ENCODE measurements around the gene NKX2-3.

Gene NKX2-3

DNA sequence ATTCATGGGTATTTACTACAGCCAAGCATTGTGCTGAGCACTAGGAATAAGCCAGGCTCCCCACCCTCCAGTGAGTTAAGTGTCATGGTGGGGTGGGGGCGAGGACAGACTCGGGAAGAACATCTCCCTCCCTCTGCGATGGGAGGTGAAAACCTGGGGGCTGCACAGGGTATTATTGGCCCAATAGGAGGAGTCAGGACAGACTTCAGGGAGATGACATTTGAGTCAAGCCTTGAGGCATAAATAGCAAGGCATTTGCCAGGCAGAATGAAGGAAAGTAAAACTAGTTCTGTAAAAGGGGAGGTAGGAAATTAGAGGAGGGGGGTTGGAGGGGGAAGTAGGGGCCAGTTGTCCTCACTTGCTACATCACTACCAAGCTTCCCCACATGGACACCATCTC lies 18.9 kb downstream of the NKX2-3 start:
- TF ChIP-seq TCF12 (IDR thresholded peaks at IDR 0.05; ENCODE audit: low read depth): no peak
- no peak for TF ChIP-seq NFIC (IDR thresholded peaks at IDR 0.05)
- TF ChIP-seq, protein P1, sequence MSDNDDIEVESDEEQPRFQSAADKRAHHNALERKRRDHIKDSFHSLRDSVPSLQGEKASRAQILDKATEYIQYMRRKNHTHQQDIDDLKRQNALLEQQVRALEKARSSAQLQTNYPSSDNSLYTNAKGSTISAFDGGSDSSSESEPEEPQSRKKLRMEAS (IDR thresholded peaks at IDR 0.05): no peak
- no peak for TF ChIP-seq EGR1 (IDR thresholded peaks at IDR 0.05)
- TF ChIP-seq CEBPB (IDR thresholded peaks at IDR 0.05): no peak
- no peak for TF ChIP-seq ZBTB7A (IDR thresholded peaks at IDR 0.05; ENCODE audit: low read depth)
- no peak for TF ChIP-seq CREB1 (IDR thresholded peaks at IDR 0.05; ENCODE audit: low read depth)
- TF ChIP-seq EP300 (IDR thresholded peaks at IDR 0.05; ENCODE audit: borderline replicate concordance): no peak
- TF ChIP-seq TAF1 (IDR thresholded peaks at IDR 0.05; ENCODE audit: low read depth): no peak
- TF ChIP-seq, protein P2, sequence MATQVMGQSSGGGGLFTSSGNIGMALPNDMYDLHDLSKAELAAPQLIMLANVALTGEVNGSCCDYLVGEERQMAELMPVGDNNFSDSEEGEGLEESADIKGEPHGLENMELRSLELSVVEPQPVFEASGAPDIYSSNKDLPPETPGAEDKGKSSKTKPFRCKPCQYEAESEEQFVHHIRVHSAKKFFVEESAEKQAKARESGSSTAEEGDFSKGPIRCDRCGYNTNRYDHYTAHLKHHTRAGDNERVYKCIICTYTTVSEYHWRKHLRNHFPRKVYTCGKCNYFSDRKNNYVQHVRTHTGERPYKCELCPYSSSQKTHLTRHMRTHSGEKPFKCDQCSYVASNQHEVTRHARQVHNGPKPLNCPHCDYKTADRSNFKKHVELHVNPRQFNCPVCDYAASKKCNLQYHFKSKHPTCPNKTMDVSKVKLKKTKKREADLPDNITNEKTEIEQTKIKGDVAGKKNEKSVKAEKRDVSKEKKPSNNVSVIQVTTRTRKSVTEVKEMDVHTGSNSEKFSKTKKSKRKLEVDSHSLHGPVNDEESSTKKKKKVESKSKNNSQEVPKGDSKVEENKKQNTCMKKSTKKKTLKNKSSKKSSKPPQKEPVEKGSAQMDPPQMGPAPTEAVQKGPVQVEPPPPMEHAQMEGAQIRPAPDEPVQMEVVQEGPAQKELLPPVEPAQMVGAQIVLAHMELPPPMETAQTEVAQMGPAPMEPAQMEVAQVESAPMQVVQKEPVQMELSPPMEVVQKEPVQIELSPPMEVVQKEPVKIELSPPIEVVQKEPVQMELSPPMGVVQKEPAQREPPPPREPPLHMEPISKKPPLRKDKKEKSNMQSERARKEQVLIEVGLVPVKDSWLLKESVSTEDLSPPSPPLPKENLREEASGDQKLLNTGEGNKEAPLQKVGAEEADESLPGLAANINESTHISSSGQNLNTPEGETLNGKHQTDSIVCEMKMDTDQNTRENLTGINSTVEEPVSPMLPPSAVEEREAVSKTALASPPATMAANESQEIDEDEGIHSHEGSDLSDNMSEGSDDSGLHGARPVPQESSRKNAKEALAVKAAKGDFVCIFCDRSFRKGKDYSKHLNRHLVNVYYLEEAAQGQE (IDR thresholded peaks at IDR 0.05; ENCODE audit: low read depth): no peak
- no peak for TF ChIP-seq RAD21 (IDR thresholded peaks at IDR 0.05; ENCODE audit: low read depth)
- TF ChIP-seq FOXM1 (IDR thresholded peaks at IDR 0.05; ENCODE audit: borderline replicate concordance, low read depth): no peak
- no peak for TF ChIP-seq YY1 (IDR thresholded peaks at IDR 0.05; ENCODE audit: low read depth)
- TF ChIP-seq, protein P3, sequence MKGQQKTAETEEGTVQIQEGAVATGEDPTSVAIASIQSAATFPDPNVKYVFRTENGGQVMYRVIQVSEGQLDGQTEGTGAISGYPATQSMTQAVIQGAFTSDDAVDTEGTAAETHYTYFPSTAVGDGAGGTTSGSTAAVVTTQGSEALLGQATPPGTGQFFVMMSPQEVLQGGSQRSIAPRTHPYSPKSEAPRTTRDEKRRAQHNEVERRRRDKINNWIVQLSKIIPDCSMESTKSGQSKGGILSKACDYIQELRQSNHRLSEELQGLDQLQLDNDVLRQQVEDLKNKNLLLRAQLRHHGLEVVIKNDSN (IDR thresholded peaks at IDR 0.05): no peak
- no peak for TF ChIP-seq TEAD4 (IDR thresholded peaks at IDR 0.05)

DNA sequence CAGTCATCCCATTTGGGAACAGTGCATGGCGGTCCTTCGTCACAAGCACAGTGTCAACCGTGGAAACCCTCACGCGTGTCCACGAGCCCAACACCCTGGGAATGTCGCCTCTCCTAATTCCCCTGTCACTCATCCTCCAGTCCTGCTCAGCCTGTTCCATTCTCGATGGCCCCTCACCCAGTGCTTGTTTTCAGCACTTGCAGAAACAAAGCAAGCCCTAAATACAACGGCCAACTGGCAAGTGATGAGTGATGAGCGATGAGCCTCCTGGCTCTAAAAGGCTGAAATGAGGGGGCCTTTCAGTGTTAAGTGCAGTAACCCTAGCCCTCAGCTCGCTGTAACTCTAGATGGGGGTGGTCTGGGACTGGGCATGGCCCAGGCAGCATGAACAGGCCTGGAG lies 22.6 kb downstream of the NKX2-3 start:
- TF ChIP-seq, protein P1 (IDR thresholded peaks at IDR 0.05): no peak
- TF ChIP-seq RAD21 (IDR thresholded peaks at IDR 0.05; ENCODE audit: low read depth): no peak
- no peak for TF ChIP-seq EP300 (IDR thresholded peaks at IDR 0.05; ENCODE audit: borderline replicate concordance)
- no peak for TF ChIP-seq ZBTB7A (IDR thresholded peaks at IDR 0.05; ENCODE audit: low read depth)
- no peak for TF ChIP-seq NFIC (IDR thresholded peaks at IDR 0.05)
- no peak for TF ChIP-seq FOXM1 (IDR thresholded peaks at IDR 0.05; ENCODE audit: borderline replicate concordance, low read depth)
- TF ChIP-seq CEBPB (IDR thresholded peaks at IDR 0.05): no peak
- no peak for TF ChIP-seq YY1 (IDR thresholded peaks at IDR 0.05; ENCODE audit: low read depth)
- TF ChIP-seq, protein P2 (IDR thresholded peaks at IDR 0.05; ENCODE audit: low read depth): no peak
- no peak for TF ChIP-seq TCF12 (IDR thresholded peaks at IDR 0.05; ENCODE audit: low read depth)
- TF ChIP-seq, protein P3 (IDR thresholded peaks at IDR 0.05): no peak
- TF ChIP-seq EGR1 (IDR thresholded peaks at IDR 0.05): no peak
- TF ChIP-seq TAF1 (IDR thresholded peaks at IDR 0.05; ENCODE audit: low read depth): no peak
- TF ChIP-seq TEAD4 (IDR thresholded peaks at IDR 0.05): no peak
- no peak for TF ChIP-seq CREB1 (IDR thresholded peaks at IDR 0.05; ENCODE audit: low read depth)

DNA sequence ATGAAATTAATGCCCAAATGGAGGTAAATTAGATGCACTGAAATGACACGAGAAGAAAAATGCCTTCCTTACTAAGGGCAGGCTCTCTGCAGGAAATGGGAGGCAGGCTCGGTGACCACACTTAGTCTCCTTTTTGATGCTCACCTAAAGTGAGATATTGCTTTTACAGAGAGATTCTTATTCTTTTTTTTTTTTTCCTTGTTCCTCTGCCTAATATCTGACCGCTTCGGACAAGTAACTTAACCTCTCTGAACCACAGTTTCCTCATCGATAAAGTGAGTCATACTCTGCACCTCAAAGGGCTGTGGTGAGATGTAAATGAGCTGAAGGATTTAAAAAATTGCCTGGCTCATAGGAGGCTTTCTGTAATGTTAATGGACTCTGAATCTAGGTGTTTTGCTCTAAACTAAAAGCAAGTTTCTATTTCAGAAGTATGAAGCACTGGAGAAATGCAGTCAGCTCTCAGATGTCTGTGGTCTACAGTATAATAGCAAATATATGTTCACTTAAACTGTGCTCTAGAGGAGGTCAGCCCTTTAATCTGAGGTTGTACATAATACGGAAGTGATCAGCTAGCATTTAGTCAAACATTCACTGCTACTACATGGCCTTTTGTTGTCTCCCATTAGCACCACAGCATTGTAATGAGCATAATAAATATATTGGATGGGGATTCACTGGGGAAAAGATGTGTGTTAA lies 23.2 kb downstream of the NKX2-3 start:
- TF ChIP-seq YY1 (IDR thresholded peaks at IDR 0.05; ENCODE audit: low read depth) (no peak), EP300 (IDR thresholded peaks at IDR 0.05; ENCODE audit: borderline replicate concordance) (no peak)

DNA sequence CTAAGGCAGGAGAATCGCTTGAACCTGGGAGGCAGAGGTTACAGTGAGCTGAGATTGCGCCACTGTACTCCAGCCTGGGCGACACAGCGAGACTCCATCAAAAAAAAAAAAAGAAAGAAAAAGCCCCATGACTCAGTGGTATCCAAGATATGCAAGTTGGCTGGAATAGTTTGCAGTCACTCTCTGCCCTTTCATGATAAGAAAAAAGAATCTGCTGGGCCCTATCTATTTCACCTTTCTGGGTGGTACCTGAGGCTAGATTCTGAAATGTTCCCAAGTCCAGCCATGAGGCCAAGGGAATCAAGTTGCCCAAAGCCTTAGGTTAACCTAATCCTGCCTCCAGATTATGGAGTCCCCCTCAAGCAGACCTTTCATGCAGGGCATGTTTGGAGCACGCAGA lies 24.3 kb downstream of the NKX2-3 start:
- TF ChIP-seq RAD21 (IDR thresholded peaks at IDR 0.05; ENCODE audit: low read depth) (no peak), TCF12 (IDR thresholded peaks at IDR 0.05; ENCODE audit: low read depth) (no peak), NFIC (IDR thresholded peaks at IDR 0.05) (no peak), EGR1 (IDR thresholded peaks at IDR 0.05) (no peak), CREB1 (IDR thresholded peaks at IDR 0.05; ENCODE audit: low read depth) (no peak), YY1 (IDR thresholded peaks at IDR 0.05; ENCODE audit: low read depth) (no peak), FOXM1 (IDR thresholded peaks at IDR 0.05; ENCODE audit: borderline replicate concordance, low read depth) (no peak), TEAD4 (IDR thresholded peaks at IDR 0.05) (no peak), EP300 (IDR thresholded peaks at IDR 0.05; ENCODE audit: borderline replicate concordance) (no peak), TAF1 (IDR thresholded peaks at IDR 0.05; ENCODE audit: low read depth) (no peak), CEBPB (IDR thresholded peaks at IDR 0.05) (no peak), ZBTB7A (IDR thresholded peaks at IDR 0.05; ENCODE audit: low read depth) (no peak)
- TF ChIP-seq, protein P2 (IDR thresholded peaks at IDR 0.05; ENCODE audit: low read depth): no peak
- TF ChIP-seq, protein P3 (IDR thresholded peaks at IDR 0.05): no peak
- TF ChIP-seq, protein P1 (IDR thresholded peaks at IDR 0.05): no peak

Measured in Ishikawa (cell line).